Heart right ventricle (tissue), 16 donors: Measurements from ENCODE around the gene TRAPPC3. TPM values are rescaled to one million over a fixed set of nuclear protein-coding genes. Genes with fewer than 3 reads are reported as not detected.

Experiments used
- ATAC-seq, 8 donors: fragments of 200-7000 bp; cut with Tn5 transposase; one replicate each; pipeline ENCODE4 v1.9.1; 2020; ENCODE audit warnings: mild to moderate bottlenecking in 8 of 8, moderate library complexity in 8 of 8, moderate number of reproducible peaks in 1 of 8
- DNase-seq, 2 donors: peaks; one replicate each; pipeline ENCODE4 v3.0.0-alpha.2; 2020
- H3K27ac ChIP-seq, 10 donors: fragments of 200-600 bp; sonication (generic) in 2 of 10; one replicate each; pipeline versions ENCODE4 v1.5.0 to v1.8.0; 2020 to 2022; ENCODE audit warnings: mild to moderate bottlenecking in 3 of 10
- H3K27me3 ChIP-seq, 7 donors: fragments of 200-600 bp; one replicate each; pipeline ENCODE4 v1.8.0; 2021 to 2022; ENCODE audit warnings: mild to moderate bottlenecking in 2 of 7
- H3K36me3 ChIP-seq, 9 donors: fragments of 200-600 bp; sonication (generic) in 1 of 9; one replicate each; pipeline versions ENCODE4 v1.5.0 to v1.8.0; 2020 to 2022; ENCODE audit warnings: mild to moderate bottlenecking in 2 of 9
- H3K4me1 ChIP-seq, 9 donors: fragments of 200-600 bp; sonication (generic) in 1 of 9; one replicate each; pipeline versions ENCODE4 v1.5.0 to v1.8.0; 2020 to 2022; ENCODE audit warnings: mild to moderate bottlenecking in 4 of 9
- H3K4me3 ChIP-seq, 10 donors: fragments of 200-600 bp; sonication (generic) in 2 of 10; one replicate each; pipeline versions ENCODE4 v1.5.0 to v1.8.0; 2020 to 2022; ENCODE audit warnings: mild to moderate bottlenecking in 7 of 10, moderate library complexity in 2 of 10
- H3K9me3 ChIP-seq, 11 donors: fragments of 200-600 bp in 10 of 11; sonication (generic) in 2 of 11; one replicate each; pipeline versions ENCODE4 v1.5.0 to v1.8.0; 2013 to 2022; ENCODE audit warnings: mild to moderate bottlenecking in 2 of 11, control low read depth in 1 of 11, moderate library complexity in 1 of 11
- WGBS, 2 donors: extraction: QIAGEN DNeasy Blood & Tissue Kit; methylation state at CpG; one replicate each; pipeline ENCODE4 v1.1.7; 2013; ENCODE audit warnings: inconsistent platforms in 1 of 2; 5-methylcytosine and 5-hydroxymethylcytosine counted together
- intact Hi-C, 10 donors: fragments of 100-400 bp; cut with DNase I; formaldehyde crosslinking; loops; one replicate each; pipeline versions ENCODE4 v1.11.1 to v1.14.2; 2022
- polyA plus RNA-seq, 2 donors: library from polyadenylated mRNA; stranded (reverse); fragments of 200-250 nt; gene quantifications; one replicate each; pipeline ENCODE4 v1.2.3, GENCODE V29; 2013
- total RNA-seq, 10 donors: library from RNA; stranded (reverse); fragmentation: NEBNext Ultra II Directional in 3 of 10; extraction: Animal tissue kit (Norgen Biotek cat#: 25700) in 3 of 10; gene quantifications; one replicate each; pipeline versions ENCODE4 v1.2.1 to v1.2.4, GENCODE V29; 2021 to 2023
- TF ChIP-seq, protein P1 (sequence below), 9 donors: fragments of 200-600 bp; sonication (generic) in 2 of 9; IDR thresholded peaks; one replicate each; pipeline versions ENCODE4 v1.5.0 to v1.8.0; 2021 to 2022; ENCODE audit warnings: antibody characterized with exemption in 9 of 9, mild to moderate bottlenecking in 5 of 9, moderate library complexity in 1 of 9
- donor health status: Arrhythmogenic right ventricular cardiomyopathy.
- donor health status: ischemic (EF 13 %, LVEDD 7.1; RV severe dilation, severe dysfunction).
- donor health status: healthy with polysubstance abuse.
- donor health status: DM: no; HTN: yes; CAD: no.
- donor health status: DM: no; HTN: no; CAD: no.
- donor health status: ischemic (EF 25% LVEDD 6.9; RV normal size, moderate dysfunction).
- donor health status: ischemic (EF 25% LVEDD 5.7; RV mildly dilated, moderate dysfunction).
- donor health status: healthy.
- donor health status: DM: yes; HTN: yes; CAD: no.
- donor health status: Ischemic cardiomyopathy.
- donor health status: ischemic (EF 35%, LVEDD 5.7; RV mildly dilated, moderate dysfunction).
- donor health status: nonischemic (EF 11% LVEDD 7.7; RV severe dilation, severe dysfunction).
- donor health status: DM: yes; HTN: yes; CAD: no.
- donor health status: PGD.
- donor health status: ischemic (EF 29% LVEDD 5.4; RV normal size, mild dysfunction).
- donor health status: nonischemic (EF 23%, LVEDD 6.1; RV moderate dilation, normal function).

TRAPPC3 gene
- total and polyA plus RNA-seq, 12 donors: 33.6 to 73.8 (median 48.4) TPM

- Histone ChIP-seq H3K9me3 (no peaks in the 10 kb centered on the region), H3K27ac (peak overlapping the region in 8 of 10 donors; percentile 18 to 100 (median 95)), H3K36me3 (peaks cover 0 to 44% (median 0%) of the 10 kb centered on the region in 9 donors), H3K4me1 (peaks cover 25 to 100% (median 88%) of the 10 kb centered on the region in 9 donors), H3K27me3 (no peaks in the 10 kb centered on the region), H3K4me3 (no peak overlapping the region)
- TF ChIP-seq, protein P1, sequence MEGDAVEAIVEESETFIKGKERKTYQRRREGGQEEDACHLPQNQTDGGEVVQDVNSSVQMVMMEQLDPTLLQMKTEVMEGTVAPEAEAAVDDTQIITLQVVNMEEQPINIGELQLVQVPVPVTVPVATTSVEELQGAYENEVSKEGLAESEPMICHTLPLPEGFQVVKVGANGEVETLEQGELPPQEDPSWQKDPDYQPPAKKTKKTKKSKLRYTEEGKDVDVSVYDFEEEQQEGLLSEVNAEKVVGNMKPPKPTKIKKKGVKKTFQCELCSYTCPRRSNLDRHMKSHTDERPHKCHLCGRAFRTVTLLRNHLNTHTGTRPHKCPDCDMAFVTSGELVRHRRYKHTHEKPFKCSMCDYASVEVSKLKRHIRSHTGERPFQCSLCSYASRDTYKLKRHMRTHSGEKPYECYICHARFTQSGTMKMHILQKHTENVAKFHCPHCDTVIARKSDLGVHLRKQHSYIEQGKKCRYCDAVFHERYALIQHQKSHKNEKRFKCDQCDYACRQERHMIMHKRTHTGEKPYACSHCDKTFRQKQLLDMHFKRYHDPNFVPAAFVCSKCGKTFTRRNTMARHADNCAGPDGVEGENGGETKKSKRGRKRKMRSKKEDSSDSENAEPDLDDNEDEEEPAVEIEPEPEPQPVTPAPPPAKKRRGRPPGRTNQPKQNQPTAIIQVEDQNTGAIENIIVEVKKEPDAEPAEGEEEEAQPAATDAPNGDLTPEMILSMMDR (IDR thresholded peaks at IDR 0.05): no peak
- WGBS, 2 donors: 78 to 89% methylated on average over 2 of the region's 2 CpGs
- ATAC-seq (no peak), DNase-seq (no peak)
- intact Hi-C loops: loop anchor here in 1 of 10 donors (5.0 kb wide), 1 partner anchor 58 kb away; the partner anchor contains the start of gene THRAP3
Measured at GRCh38 chr1:36164361-36164760, 15.1 kb upstream of the TRAPPC3 start.

DNA sequence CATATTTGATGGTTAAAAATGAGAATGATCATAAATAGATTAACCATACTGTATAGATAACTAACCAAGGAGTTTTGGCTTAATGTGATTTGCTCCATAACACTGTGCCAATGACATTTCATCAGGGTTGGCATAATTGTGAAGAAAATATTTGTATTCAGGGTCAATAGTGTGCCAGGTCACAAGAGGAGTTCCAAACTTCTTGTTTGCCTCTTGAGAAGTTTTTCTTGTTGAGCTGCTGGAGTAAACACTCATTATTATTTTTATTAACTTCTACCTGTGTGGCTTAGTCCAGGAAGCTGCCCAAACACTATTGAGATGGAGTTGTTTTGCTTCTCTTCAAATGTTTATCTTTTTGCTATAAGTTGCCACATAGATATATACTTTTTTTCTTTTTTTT, 14.1 kb upstream of the TRAPPC3 start:
- H3K9me3 ChIP-seq: no peaks in the 10 kb centered on the region
- no peak overlapping the region for H3K4me3 ChIP-seq
- peaks cover 26 to 100% (median 94%) of the 10 kb centered on the region in 9 donors for H3K4me1 ChIP-seq
- no peak for DNase-seq
- peak overlapping the region in 9 of 10 donors; percentile 18 to 100 (median 99) for H3K27ac ChIP-seq
- H3K36me3 ChIP-seq: peaks cover 0 to 48% (median 0%) of the 10 kb centered on the region in 9 donors
- no peaks in the 10 kb centered on the region for H3K27me3 ChIP-seq
- no peak for ATAC-seq
- intact Hi-C loops: loop anchor here in 1 of 10 donors (5.0 kb wide), 1 partner anchor 59 kb away; the partner anchor contains the start of gene THRAP3
- TF ChIP-seq, protein P1 (IDR thresholded peaks at IDR 0.05): no peak

- Histone ChIP-seq H3K9me3 (no peaks in the 10 kb centered on the region), H3K27me3 (no peaks in the 10 kb centered on the region), H3K36me3 (peaks cover 0 to 44% (median 0%) of the 10 kb centered on the region in 9 donors), H3K4me1 (peaks cover 29 to 100% (median 94%) of the 10 kb centered on the region in 9 donors), H3K27ac (peak overlapping the region; percentile 83 to 100 (median 98)), H3K4me3 (no peak overlapping the region)
- 42 to 43% methylated on average over 1 of the region's 1 CpG for WGBS, 2 donors
- DNase-seq: no peak
- peak in 5 of 8 donors; percentile 6 to 55 (median 12) for ATAC-seq
- TF ChIP-seq, protein P1 (IDR thresholded peaks at IDR 0.05): no peak
- intact Hi-C loops: loop anchor here in 1 of 10 donors (5.0 kb wide), 1 partner anchor 60 kb away; the partner anchor contains the start of gene THRAP3
Measured at GRCh38 chr1:36162680-36163239, 13.5 kb upstream of the TRAPPC3 start.

DNA sequence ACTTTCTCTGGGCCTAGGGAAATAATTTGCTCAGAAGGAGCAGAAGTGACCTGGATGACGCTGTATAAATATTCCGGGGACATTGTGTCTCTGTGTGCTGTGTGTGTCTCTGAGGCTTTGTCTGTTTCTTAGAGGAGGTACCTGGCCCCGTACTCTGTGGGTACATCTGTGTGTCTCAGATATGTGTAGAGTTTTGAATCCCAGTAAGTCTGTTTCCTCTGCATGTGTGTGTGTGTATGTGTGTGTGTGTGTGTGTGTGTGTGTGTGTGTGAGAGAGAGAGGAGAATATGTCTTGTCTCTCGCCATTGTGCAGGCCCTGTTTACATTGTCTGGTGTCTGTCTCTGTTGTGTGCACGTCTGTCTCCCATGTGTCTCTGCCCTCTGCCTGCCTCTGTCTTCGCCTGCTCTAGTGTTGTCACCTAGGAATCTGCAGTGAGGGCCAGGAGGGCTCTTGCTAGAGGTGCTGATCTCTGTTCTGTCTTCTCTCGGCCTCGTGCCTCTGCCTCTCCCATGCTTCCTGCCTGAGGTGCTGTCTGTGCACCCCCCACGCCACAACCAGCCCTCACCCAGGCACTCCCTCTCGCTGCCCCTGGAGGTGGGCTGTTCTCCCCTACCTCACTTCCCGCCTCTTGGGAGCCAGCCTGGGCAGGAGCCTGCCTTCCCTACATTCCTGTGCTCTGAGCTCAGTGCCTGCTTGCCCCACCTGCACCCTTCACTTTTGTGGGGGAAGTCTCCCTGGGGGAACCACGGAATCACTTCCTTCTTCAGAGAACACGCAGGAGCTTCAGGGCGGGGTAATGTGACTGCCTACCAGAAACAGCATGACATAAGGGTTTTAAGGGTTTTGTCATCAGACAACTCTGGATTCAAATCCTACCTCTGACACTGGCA, 12.6 kb upstream of the TRAPPC3 start:
- Histone ChIP-seq H3K27ac (peak overlapping the region; percentile 83 to 100 (median 98)), H3K4me1 (peaks cover 31 to 96% (median 89%) of the 10 kb centered on the region in 9 donors), H3K9me3 (no peaks in the 10 kb centered on the region), H3K27me3 (no peaks in the 10 kb centered on the region), H3K4me3 (peak overlapping the region in 9 of 10 donors; percentile 36 to 58 (median 52)), H3K36me3 (peaks cover 0 to 36% (median 0%) of the 10 kb centered on the region in 9 donors)
- DNase-seq (no peak), ATAC-seq (peak; percentile 10 to 43 (median 26))
- intact Hi-C loops: loop anchor here in 1 of 10 donors (5.0 kb wide), 1 partner anchor 60 kb away; the partner anchor contains the start of gene THRAP3
- TF ChIP-seq, protein P1 (IDR thresholded peaks at IDR 0.05): no peak
- WGBS, 2 donors: 12 to 15% methylated on average over 14 of the region's 14 CpGs
